Calu3 (cell line): ENCODE data around the gene SERPINA10. TPM values are rescaled to one million over a fixed set of nuclear protein-coding genes. Genes with fewer than 3 reads are reported as not detected.

ENCODE experiments used
- BruUV-seq: library from RNA; stranded (reverse); fragments of 400-500 nt; replicated peaks from 2 replicates; lab custom pipeline; 2021; lab: Mats Ljungman, UMichigan
- CTCF ChIA-PET: fragments of 300-600 bp; sonication (Branson Sonifier 250); formaldehyde crosslinking; loops from one replicate; lab custom pipeline; 2022; ENCODE audit warnings: antibody characterized with exemption; lab: Charles Lee
- DNase-seq: peaks from one replicate; pipeline ENCODE4 v3.0.0; 2022
- H3K27ac Mint-ChIP-seq: one replicate; pipeline ENCODE4 v1.8.0; 2022; ENCODE audit warnings: mixed read lengths; ENCODE audit not compliant: unreplicated experiment
- H3K27me3 Mint-ChIP-seq: one replicate; pipeline ENCODE4 v1.8.0; 2022; ENCODE audit warnings: mixed read lengths; ENCODE audit not compliant: unreplicated experiment
- H3K36me3 Mint-ChIP-seq: one replicate; pipeline ENCODE4 v1.8.0; 2022; ENCODE audit warnings: mild to moderate bottlenecking, moderate library complexity, mixed read lengths; ENCODE audit not compliant: insufficient read depth, unreplicated experiment
- H3K4me1 Mint-ChIP-seq: one replicate; pipeline ENCODE4 v1.8.0; 2022; ENCODE audit warnings: mild to moderate bottlenecking, low read depth, mixed read lengths; ENCODE audit not compliant: unreplicated experiment
- H3K4me3 Mint-ChIP-seq: one replicate; pipeline ENCODE4 v1.8.0; 2022; ENCODE audit warnings: mild to moderate bottlenecking, low read depth, moderate library complexity, mixed read lengths; ENCODE audit not compliant: unreplicated experiment
- H3K9me3 Mint-ChIP-seq: one replicate; pipeline ENCODE4 v1.8.0; 2022; ENCODE audit warnings: low read depth, mixed read lengths; ENCODE audit not compliant: unreplicated experiment
- CTCF ChIP-seq: fragments of 200-600 bp; IDR thresholded peaks from one replicate; pipeline ENCODE4 v1.8.0; 2022; ENCODE audit warnings: antibody characterized with exemption; ENCODE audit not compliant: unreplicated experiment
- intact Hi-C: fragments of 100-400 bp; cut with micrococcal nuclease; formaldehyde crosslinking; loops from one replicate; pipeline ENCODE4 v1.10.0; 2022; ENCODE audit not compliant: unreplicated experiment
- total RNA-seq: library from RNA; stranded (reverse); gene quantifications from 2 replicates; pipeline ENCODE4 v1.2.3, GENCODE V29; 2022

The SERPINA10 gene
- total RNA-seq, 1 experiment from 2014 or later, result not detected

- intact Hi-C loops, result no loop called here
- Mint-ChIP-seq H3K27me3 (no peaks in the 10 kb centered on the region), H3K36me3 (no peaks in the 10 kb centered on the region), H3K4me3 (no peak overlapping the region), H3K4me1 (no peaks in the 10 kb centered on the region), H3K27ac (no peak overlapping the region), H3K9me3 (peaks cover under 1% of the 10 kb centered on the region)
- CTCF ChIA-PET, result no interaction called here
- BruUV-seq, result no TSS peak
- TF ChIP-seq CTCF, result no peak
- no peak for DNase-seq
These were observed 21.1 kb upstream of the SERPINA10 start for GRCh38 chr14:94313991-94314655.

- no TSS peak for BruUV-seq
- DNase-seq, result no peak
- CTCF ChIA-PET, result no interaction called here
- H3K36me3 Mint-ChIP-seq, result peaks cover 5% of the 10 kb centered on the region
- no peaks in the 10 kb centered on the region for H3K4me1 Mint-ChIP-seq
- peaks cover 10% of the 10 kb centered on the region for H3K9me3 Mint-ChIP-seq
- no peaks in the 10 kb centered on the region for H3K27me3 Mint-ChIP-seq
- no peak overlapping the region for H3K4me3 Mint-ChIP-seq
- intact Hi-C loops, result no loop called here
- no peak for TF ChIP-seq CTCF
- no peak overlapping the region for H3K27ac Mint-ChIP-seq
These were observed 19.6 kb upstream of the SERPINA10 start for GRCh38 chr14:94312481-94313246.

GRCh38 chr14:94310248-94310647 lies 17.2 kb upstream of the SERPINA10 start:
- no peak for TF ChIP-seq CTCF
- BruUV-seq, result no TSS peak
- H3K27me3 Mint-ChIP-seq, result no peaks in the 10 kb centered on the region
- peaks cover 10% of the 10 kb centered on the region for H3K9me3 Mint-ChIP-seq
- intact Hi-C loops, result no loop called here
- H3K27ac Mint-ChIP-seq, result no peak overlapping the region
- H3K36me3 Mint-ChIP-seq, result peaks cover 9% of the 10 kb centered on the region
- no peaks in the 10 kb centered on the region for H3K4me1 Mint-ChIP-seq
- no peak for DNase-seq
- CTCF ChIA-PET, result no interaction called here
- H3K4me3 Mint-ChIP-seq, result no peak overlapping the region

- H3K27me3 Mint-ChIP-seq, result no peaks in the 10 kb centered on the region
- no peaks in the 10 kb centered on the region for H3K4me1 Mint-ChIP-seq
- CTCF ChIA-PET, result no interaction called here
- H3K9me3 Mint-ChIP-seq, result peaks cover 10% of the 10 kb centered on the region
- intact Hi-C loops, result no loop called here
- no peak overlapping the region for H3K27ac Mint-ChIP-seq
- no peak overlapping the region for H3K4me3 Mint-ChIP-seq
- no peak for TF ChIP-seq CTCF
- DNase-seq, result no peak
- BruUV-seq, result no TSS peak
- peaks cover 10% of the 10 kb centered on the region for H3K36me3 Mint-ChIP-seq
These were observed 16.7 kb upstream of the SERPINA10 start for GRCh38 chr14:94309721-94310120.
